ENCODE measurements around the gene GFM2. TPM values are rescaled to one million over a fixed set of nuclear protein-coding genes. Genes with fewer than 3 reads are reported as not detected.
"Not testable (repeated sequence)": the region's sequence is repeated elsewhere in the genome, so short reads cannot be mapped to it uniquely, and the experiment has no call there.

The GFM2 gene
- polyA plus RNA-seq (ENCODE audit: insufficient read depth in 1 of 5, insufficient read length in 5 of 5, low replicate concordance in 1 of 5) = 10 to 100 TPM; 29.6 to 49.1 (median 47.5) TPM
- long read RNA-seq, donor 1, partial matches to known transcripts = 1,364 of 1,381 reads
- long read RNA-seq, donor 1, other reads (novel, unspliced or antisense) = 15 of 1,381 reads
- long read RNA-seq, donor 2, partial matches to known transcripts = 212 of 422 reads
- long read RNA-seq, donor 2, other reads (novel, unspliced or antisense) = 207 of 422 reads
- long read RNA-seq, donor 3, transcript GFM2-201 (21 exons, 3,249 nt) = major isoform, 6 of 266 reads
- long read RNA-seq, donor 3, partial matches to known transcripts = 259 of 266 reads
- long read RNA-seq, donor 3, other reads (novel, unspliced or antisense) = 0 of 266 reads
- long read RNA-seq, donor 4, partial matches to known transcripts = 653 of 659 reads
- long read RNA-seq, donor 4, other reads (novel, unspliced or antisense) = 5 of 659 reads
- long read RNA-seq, donor 5, partial matches to known transcripts = 1,015 of 1,309 reads
- long read RNA-seq, donor 5, other reads (novel, unspliced or antisense) = 290 of 1,309 reads
- long read RNA-seq, donor 6, transcript GFM2-201 (21 exons, 3,249 nt) = major isoform, 5 of 879 reads
- long read RNA-seq, donor 6, partial matches to known transcripts = 676 of 879 reads
- long read RNA-seq, donor 6, other reads (novel, unspliced or antisense) = 198 of 879 reads
- long read RNA-seq, donor 7, partial matches to known transcripts = 940 of 963 reads
- long read RNA-seq, donor 7, other reads (novel, unspliced or antisense) = 22 of 963 reads
- long read RNA-seq, donor 8, partial matches to known transcripts = 300 of 417 reads
- long read RNA-seq, donor 8, other reads (novel, unspliced or antisense) = 116 of 417 reads

GRCh38 chr5:74766849-74767578, at the start of gene GFM2, which contains the start of gene NSA2:
Gene GFM2 (minus strand): TSS chr5:74767117. CDS start chr5:74763742, 3,375 bp downstream.
Gene NSA2 (plus strand): TSS chr5:74767249. CDS start chr5:74767361, 112 bp downstream.
- peak; percentile 87 to 89 for DNase-seq

- DNase-seq = no peak
Observed at GRCh38 chr5:74810915-74811314, 44.0 kb upstream of the GFM2 start.

- DNase-seq = no peak
Observed at GRCh38 chr5:74801941-74802340, 35.0 kb upstream of the GFM2 start.

- no peak for DNase-seq
Observed at GRCh38 chr5:74801197-74801596, 34.3 kb upstream of the GFM2 start.

- no peak for DNase-seq
Observed at GRCh38 chr5:74798977-74799911, 32.3 kb upstream of the GFM2 start.

GRCh38 chr5:74791669-74792068, 24.8 kb upstream of the GFM2 start:
- not testable (repeated sequence) for DNase-seq

GRCh38 chr5:74787424-74787823, 20.5 kb upstream of the GFM2 start:
- no peak for DNase-seq

- DNase-seq = no peak
Observed at GRCh38 chr5:74786851-74787250, 19.9 kb upstream of the GFM2 start.

GRCh38 chr5:74778609-74779008, 11.7 kb upstream of the GFM2 start:
- no peak for DNase-seq

- DNase-seq = no peak
Observed at GRCh38 chr5:74772359-74772758, 5.4 kb upstream of the GFM2 start.

- DNase-seq = no peak
Observed at GRCh38 chr5:74767579-74767913, 629 bp upstream of the GFM2 start.

GRCh38 chr5:74766418-74766848, 484 bp downstream of the GFM2 start:
- DNase-seq = peak; percentile 21 to 28

GRCh38 chr5:74765929-74766328, 988 bp downstream of the GFM2 start:
- DNase-seq = no peak

GRCh38 chr5:74765201-74765600, 1.7 kb downstream of the GFM2 start:
- DNase-seq = no peak

GRCh38 chr5:74763504-74763903, 3.4 kb downstream of the GFM2 start:
- no peak for DNase-seq

GRCh38 chr5:74762599-74762998, 4.3 kb downstream of the GFM2 start:
- no peak for DNase-seq

- no peak for DNase-seq
Observed at GRCh38 chr5:74761241-74761640, 5.7 kb downstream of the GFM2 start.

- DNase-seq = not testable (repeated sequence)
Observed at GRCh38 chr5:74748742-74749141, 18.2 kb downstream of the GFM2 start.

GRCh38 chr5:74738406-74738805, 28.5 kb downstream of the GFM2 start:
- DNase-seq = no peak

GRCh38 chr5:74736759-74737158, 30.2 kb downstream of the GFM2 start:
- no peak for DNase-seq

GRCh38 chr5:74725331-74725730, 41.6 kb downstream of the GFM2 start:
- no peak for DNase-seq
